Type B pancreatic cell (in vitro differentiated cells): ENCODE data around the gene CDK6. TPM values are rescaled to one million over a fixed set of nuclear protein-coding genes. Genes with fewer than 3 reads are reported as not detected.
A peak's percentile ranks its signal among the peaks of the same experiment; 100 is the strongest.

Experiments
- DNase-seq: peaks from one replicate; pipeline ENCODE4 v3.0.0; 2021; ENCODE audit warnings: mixed read lengths; ENCODE audit not compliant: unreplicated experiment; ENCODE audit errors: extremely low spot score
- H3K27ac Mint-ChIP-seq: 2 replicates; pipeline ENCODE4 v1.8.0; 2021; ENCODE audit warnings: mild to moderate bottlenecking, mixed read lengths
- H3K27me3 Mint-ChIP-seq: 2 replicates; pipeline ENCODE4 v1.8.0; 2021; ENCODE audit warnings: mixed read lengths
- H3K36me3 Mint-ChIP-seq: 2 replicates; pipeline ENCODE4 v1.8.0; 2021; ENCODE audit warnings: mixed read lengths
- H3K4me1 Mint-ChIP-seq: one replicate; pipeline ENCODE4 v1.8.0; 2021; ENCODE audit warnings: mixed read lengths; ENCODE audit not compliant: unreplicated experiment
- H3K4me3 Mint-ChIP-seq: 2 replicates; pipeline ENCODE4 v1.8.0; 2021; ENCODE audit warnings: mild to moderate bottlenecking, mixed read lengths
- H3K9me3 Mint-ChIP-seq: 2 replicates; pipeline ENCODE4 v1.8.0; 2021; ENCODE audit warnings: mixed read lengths
- total RNA-seq: library from RNA; stranded (reverse); gene quantifications from 2 replicates; pipeline ENCODE4 v1.2.1, GENCODE V29; 2021; ENCODE audit warnings: low replicate concordance
- TF ChIP-seq, protein P1 (sequence below): fragments of 200-600 bp; sonication (generic); conservative IDR thresholded peaks from 2 replicates; pipeline ENCODE4 v1.5.0; 2021; ENCODE audit warnings: antibody characterized with exemption, mild to moderate bottlenecking

The CDK6 gene
- total RNA-seq, 1 donor from 2014 or later = 68.5 TPM

DNA sequence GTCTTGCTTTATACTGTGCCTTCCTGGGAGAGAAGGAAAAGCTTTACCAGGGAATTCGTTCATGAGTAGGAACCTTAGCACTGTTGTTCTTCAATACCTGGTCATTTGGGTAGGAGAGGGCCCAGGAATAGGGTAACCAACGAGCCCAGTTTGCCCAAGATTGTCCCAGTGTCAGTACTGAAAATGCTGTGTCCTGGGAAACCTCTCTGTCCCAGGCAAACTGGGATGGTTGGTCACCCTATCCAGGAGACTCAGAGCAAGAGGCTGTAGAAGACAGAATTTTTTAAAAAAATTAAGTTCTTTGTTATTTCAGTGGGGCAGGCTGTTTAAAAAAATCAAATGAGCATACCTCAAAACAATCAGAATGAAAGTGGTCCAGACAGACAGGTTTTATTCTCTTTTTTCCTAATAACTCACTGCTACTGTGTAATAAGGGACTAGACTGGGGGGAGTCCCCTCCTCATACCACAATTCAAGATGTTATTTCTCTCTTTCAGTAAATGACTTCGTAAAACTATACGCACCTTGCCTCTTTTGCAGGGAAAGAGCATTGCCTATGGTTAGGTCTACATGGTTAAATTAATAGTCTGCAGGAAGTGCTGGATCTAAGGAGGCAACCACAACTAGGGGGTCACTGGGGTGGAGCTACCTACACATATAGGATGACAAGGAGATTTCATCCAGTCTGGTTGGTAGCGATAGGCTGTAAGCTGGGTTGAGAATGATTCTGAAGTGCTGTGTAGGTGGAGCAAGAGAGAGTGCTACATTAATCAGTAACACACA lies 205.1 kb downstream of the CDK6 start:
- Mint-ChIP-seq H3K4me1 (peaks cover 27% of the 10 kb centered on the region), H3K27me3 (no peaks in the 10 kb centered on the region), H3K36me3 (peaks cover 16% of the 10 kb centered on the region), H3K4me3 (peak overlapping the region; percentile 4), H3K9me3 (no peaks in the 10 kb centered on the region), H3K27ac (no peak overlapping the region)
- no peak for DNase-seq
- TF ChIP-seq, protein P1, sequence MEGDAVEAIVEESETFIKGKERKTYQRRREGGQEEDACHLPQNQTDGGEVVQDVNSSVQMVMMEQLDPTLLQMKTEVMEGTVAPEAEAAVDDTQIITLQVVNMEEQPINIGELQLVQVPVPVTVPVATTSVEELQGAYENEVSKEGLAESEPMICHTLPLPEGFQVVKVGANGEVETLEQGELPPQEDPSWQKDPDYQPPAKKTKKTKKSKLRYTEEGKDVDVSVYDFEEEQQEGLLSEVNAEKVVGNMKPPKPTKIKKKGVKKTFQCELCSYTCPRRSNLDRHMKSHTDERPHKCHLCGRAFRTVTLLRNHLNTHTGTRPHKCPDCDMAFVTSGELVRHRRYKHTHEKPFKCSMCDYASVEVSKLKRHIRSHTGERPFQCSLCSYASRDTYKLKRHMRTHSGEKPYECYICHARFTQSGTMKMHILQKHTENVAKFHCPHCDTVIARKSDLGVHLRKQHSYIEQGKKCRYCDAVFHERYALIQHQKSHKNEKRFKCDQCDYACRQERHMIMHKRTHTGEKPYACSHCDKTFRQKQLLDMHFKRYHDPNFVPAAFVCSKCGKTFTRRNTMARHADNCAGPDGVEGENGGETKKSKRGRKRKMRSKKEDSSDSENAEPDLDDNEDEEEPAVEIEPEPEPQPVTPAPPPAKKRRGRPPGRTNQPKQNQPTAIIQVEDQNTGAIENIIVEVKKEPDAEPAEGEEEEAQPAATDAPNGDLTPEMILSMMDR = no peak

DNA sequence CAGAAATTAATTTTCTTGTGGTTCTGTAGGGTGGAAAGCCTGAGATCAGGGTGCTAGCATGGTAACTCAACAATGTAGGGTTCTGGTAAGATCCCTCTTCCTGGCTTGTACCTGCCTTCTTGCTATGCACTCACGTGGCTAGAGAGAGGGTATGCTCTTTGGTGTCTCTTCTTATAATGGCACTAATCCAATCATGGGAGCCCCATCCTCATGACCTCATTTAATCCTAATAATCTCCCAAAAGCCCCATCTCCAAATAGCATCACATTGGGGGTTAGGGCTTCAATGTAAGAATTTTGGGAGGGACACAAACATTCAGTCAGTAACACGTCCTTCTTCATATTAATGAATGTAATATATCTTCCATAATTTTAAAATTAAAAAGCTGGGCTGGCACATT lies 206.6 kb downstream of the CDK6 start:
- DNase-seq = no peak
- no peak overlapping the region for H3K27ac Mint-ChIP-seq
- no peaks in the 10 kb centered on the region for H3K27me3 Mint-ChIP-seq
- H3K4me3 Mint-ChIP-seq = no peak overlapping the region
- TF ChIP-seq, protein P1 = no peak
- peaks cover 17% of the 10 kb centered on the region for H3K4me1 Mint-ChIP-seq
- H3K9me3 Mint-ChIP-seq = no peaks in the 10 kb centered on the region
- peaks cover 23% of the 10 kb centered on the region for H3K36me3 Mint-ChIP-seq

DNA sequence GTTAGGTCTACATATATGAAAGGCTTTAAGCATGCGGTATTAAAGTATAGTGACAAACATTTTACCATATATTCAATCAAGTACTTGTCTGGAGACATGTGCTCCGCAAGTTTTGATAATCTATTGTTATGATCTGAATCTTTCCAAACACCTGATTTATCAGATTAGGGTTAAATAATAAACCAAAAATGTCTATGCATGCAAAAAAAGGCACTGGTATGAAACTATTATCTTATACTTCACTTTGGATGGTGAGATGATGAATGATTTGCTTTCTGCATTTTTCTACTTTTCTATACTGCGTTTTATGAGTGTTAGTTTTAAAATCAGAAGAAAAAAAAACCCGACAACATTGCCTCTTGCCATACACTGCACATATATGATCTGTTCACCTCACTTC lies 208.4 kb downstream of the CDK6 start:
- H3K27me3 Mint-ChIP-seq = no peaks in the 10 kb centered on the region
- no peak overlapping the region for H3K27ac Mint-ChIP-seq
- peaks cover 28% of the 10 kb centered on the region for H3K36me3 Mint-ChIP-seq
- H3K4me1 Mint-ChIP-seq = peaks cover 7% of the 10 kb centered on the region
- TF ChIP-seq, protein P1 = no peak
- H3K4me3 Mint-ChIP-seq = no peak overlapping the region
- no peaks in the 10 kb centered on the region for H3K9me3 Mint-ChIP-seq
- DNase-seq = no peak

DNA sequence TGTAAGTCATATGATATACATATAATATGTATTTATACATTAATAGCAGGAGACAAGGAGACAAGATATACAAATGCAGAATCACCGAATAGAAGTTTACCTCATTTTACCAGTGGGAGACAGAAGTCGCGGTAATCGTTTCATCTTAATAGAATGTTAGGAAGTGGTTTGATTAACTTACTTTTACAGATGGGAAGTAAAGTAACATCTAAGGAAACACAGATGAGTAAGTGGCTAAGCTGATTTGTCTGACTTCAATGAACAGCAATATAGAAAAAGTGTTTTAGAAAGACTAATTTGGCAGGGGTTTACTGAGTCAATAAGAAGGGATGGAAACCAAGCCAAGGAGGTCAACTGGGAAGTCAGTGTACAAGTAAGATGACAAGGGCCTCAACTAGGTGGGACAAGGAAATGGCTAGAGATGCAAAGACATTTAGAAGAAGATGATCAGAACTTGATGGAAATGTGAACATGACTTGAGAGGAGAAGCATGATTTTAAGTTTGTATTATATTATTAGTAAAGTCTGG lies 210.0 kb downstream of the CDK6 start:
- H3K27me3 Mint-ChIP-seq = no peaks in the 10 kb centered on the region
- no peak overlapping the region for H3K27ac Mint-ChIP-seq
- peaks cover 28% of the 10 kb centered on the region for H3K36me3 Mint-ChIP-seq
- H3K4me3 Mint-ChIP-seq = no peak overlapping the region
- peaks cover 7% of the 10 kb centered on the region for H3K4me1 Mint-ChIP-seq
- TF ChIP-seq, protein P1 = no peak
- no peaks in the 10 kb centered on the region for H3K9me3 Mint-ChIP-seq
- no peak for DNase-seq

DNA sequence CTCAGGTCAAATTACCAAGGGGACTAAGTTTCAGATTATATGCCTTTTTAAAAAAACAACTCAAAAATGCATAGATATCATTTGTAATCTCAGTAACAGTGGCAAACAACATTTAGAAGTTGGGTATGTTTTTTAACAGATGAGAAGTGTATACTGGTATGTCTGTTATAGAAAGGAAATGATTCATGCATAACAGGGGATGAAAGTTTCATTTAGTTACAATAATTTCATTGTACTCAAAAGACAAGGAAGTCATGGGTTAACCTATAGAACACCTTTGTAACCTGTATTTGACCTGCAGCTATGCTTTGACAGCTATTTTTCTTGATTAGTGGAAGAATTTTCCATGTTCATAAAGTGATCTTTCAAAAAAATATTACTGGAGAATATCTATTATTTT lies 210.8 kb downstream of the CDK6 start:
- Mint-ChIP-seq H3K4me3 (no peak overlapping the region), H3K36me3 (peaks cover 28% of the 10 kb centered on the region), H3K9me3 (no peaks in the 10 kb centered on the region), H3K27ac (no peak overlapping the region), H3K4me1 (peaks cover 12% of the 10 kb centered on the region), H3K27me3 (no peaks in the 10 kb centered on the region)
- DNase-seq = no peak
- TF ChIP-seq, protein P1 = no peak
